Skin of body (tissue), 2 donors: Measurements from ENCODE around the gene CRLF2. TPM values are rescaled to one million over a fixed set of nuclear protein-coding genes. Genes with fewer than 3 reads are reported as not detected.
A peak's percentile ranks its signal among the peaks of the same experiment; 100 is the strongest.
"Not testable (repeated sequence)": the region's sequence is repeated elsewhere in the genome, so short reads cannot be mapped to it uniquely, and the experiment has no call there.

Source experiments
- DNase-seq: peaks from one replicate; lab custom pipeline; 2025; lab: John Stamatoyannopoulos, UW
- total RNA-seq: library from RNA; depleted of rRNA; stranded (reverse); fragments of >200 nt; gene quantifications from one replicate; pipeline ENCODE4 v1.2.3, GENCODE V29; 2014

The CRLF2 gene, protein sequence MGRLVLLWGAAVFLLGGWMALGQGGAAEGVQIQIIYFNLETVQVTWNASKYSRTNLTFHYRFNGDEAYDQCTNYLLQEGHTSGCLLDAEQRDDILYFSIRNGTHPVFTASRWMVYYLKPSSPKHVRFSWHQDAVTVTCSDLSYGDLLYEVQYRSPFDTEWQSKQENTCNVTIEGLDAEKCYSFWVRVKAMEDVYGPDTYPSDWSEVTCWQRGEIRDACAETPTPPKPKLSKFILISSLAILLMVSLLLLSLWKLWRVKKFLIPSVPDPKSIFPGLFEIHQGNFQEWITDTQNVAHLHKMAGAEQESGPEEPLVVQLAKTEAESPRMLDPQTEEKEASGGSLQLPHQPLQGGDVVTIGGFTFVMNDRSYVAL
- total RNA-seq, result 0.49 TPM

DNA sequence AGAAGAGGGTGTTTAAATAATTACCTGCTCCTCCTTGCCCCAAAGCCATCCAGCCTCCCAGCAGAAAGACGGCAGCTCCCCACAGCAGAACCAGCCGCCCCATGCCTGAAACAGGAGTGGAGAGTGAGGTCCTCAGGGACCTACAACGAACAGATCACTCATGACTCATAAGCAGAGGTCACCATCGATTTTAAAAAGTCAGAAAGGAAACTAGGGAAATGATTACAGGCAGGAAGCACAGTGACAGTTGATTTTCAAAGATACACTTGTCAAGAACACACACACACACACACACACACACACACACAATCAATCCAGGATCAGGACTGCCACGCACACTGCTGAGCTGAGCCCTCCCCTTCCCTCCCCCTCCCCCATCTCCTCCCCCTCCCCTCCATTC is at the start of gene CRLF2:
Gene CRLF2 (minus strand): TSS at position 118 of the 400 bp plus-strand sequence. CDS start 15 bp downstream, at position 103.
- DNase-seq, result no peak

DNA sequence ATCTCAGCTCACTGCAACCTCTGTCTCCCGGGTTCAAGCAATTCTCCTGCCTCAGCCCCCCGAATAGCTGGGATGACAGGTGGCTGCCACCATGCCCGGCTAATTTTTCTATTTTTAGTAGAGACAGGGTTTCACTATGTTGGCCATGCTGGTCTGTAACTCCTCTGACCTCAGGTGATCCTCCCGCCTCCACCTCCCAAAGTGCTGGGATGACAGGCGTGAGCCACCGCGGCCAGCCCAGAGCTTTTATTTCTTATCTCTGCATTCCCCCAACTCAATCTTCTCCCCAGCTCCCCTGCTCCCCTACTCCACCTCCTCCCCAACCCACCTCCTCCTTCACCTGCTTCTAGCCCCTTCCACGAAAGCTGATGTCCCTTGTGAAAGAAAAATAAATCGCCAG is 49.3 kb upstream of the CRLF2 start:
- not testable (repeated sequence) for DNase-seq

DNA sequence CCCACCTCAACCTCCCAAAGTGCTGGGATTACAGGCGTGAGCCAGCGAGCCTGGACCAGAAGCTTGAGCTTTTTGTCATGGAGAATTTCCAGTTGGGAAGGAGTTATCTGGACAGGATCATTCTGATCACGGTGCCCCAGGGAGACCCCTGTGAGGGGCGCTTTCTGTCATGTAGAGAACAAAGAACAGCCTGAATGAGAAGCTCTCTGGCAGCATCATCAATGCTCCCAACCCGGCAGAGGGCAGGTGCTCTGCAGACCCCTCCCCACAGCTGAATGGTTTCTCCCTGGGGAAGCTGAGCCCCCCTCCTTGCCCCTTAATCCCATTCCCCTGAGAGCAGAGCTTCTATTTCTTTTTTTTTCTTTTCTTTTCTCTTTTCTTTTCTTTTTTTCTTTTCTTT is 48.8 kb upstream of the CRLF2 start:
- DNase-seq, result no peak

DNA sequence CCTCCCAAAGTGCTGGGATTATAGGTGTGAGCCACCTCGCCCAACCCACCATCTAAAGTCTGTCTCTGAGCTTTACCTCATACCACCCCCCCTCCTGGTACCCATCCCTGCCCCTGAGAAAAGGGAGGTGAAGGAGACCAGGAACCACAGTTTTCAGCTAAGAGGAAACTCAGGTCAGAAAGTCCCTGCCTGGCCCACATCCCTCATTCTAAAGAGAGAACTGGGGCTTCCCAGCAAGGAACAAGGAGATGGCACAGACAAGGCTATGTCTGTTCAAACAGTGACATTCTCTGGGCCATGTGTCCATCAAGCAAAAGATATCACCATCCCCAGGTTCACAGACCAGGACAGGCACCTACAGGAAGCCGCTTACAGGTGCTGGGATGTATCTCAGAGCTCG is 40.4 kb upstream of the CRLF2 start:
- DNase-seq, result no peak

DNA sequence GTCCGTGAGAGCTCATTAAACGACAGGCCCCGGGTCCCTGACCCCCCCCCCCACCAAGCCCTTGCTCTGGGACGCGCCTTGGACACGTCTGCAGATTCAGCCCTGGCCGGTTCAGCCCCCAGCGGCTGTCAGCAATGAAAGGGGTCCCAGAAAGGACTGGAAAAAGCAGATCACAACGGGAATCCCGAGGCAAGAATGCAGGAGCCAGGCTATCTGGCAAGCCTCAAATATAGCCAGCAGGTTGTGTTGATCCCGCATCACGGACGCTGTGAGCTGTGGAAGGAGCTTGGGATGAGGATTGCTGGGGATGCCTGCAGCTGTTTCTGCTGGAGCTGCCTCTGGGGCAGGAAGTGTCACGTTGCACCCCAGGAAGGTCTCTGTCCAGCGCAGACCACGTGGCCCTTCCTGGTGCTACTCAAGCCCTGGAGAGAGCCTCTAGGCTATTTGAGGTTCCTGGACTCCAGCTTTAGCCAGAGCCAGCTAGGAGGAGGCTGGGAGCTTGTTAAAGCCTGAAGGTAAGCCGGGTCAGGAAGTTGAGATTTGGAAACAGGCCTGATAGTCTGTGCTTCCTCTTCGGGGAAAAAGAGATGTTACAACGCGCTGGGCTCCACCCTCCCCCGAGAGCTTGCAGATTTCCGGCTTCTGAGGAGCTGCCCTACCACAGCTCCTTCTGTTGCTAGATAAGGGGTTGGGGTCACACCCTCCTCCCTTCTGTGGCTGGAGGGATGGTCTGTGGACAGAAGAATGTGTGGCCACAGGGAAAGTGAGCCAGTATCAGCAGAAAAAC is 36.8 kb upstream of the CRLF2 start:
- no peak for DNase-seq

DNA sequence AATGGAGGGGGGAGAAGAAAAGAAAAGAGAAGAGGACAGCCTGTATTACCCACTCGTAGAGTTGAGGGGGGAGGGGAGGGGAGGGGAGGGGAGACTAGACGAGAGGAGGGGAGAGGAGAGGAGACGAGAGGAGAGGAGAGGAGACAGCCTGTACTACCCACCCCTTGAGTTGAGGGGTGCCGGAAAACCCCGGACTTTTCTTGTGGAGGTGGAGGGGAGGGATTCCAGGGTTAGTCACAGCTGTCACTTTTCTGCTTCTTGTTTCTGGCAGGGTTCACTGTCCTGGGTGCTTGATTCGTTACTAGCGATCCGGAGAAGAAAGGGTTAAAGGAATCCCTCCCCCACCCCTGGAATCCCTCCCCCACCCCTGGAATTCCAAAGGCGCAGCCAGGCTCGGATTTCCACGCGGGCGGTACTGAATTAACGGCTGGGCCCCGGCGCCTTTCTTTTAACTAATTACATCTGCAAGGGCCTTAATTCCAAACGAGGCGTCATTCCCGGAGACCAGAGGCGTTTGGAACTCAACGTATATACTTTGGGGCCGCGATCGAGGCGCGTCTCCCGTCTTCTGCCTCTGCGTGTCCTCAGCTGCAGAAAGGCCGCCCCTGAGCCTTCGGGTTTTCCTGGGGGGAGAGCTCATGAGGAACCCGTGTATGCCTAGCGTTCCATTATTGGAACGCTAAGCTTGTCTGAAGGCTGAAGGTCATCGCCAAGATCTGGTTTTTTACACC is 36.0 kb upstream of the CRLF2 start:
- peak; percentile 86 for DNase-seq

DNA sequence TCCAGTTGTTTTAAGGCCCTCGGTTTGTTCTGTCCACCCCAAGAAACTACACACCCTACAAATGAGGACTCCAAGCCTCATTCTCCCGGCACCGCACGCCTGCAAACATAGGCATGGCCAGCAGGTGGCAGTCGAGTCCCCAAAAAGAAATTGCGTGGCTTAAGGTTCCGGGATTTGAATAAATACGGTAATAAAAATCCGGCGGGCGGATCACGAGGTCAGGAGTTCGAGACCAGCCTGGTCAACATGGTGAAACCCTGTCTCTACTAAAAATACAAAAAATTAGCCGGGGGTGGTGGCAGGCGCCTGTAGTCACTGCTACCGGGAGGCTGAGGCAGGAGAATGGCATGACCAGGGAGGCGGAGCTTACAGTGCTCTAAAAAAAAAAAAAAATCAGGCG is 34.4 kb upstream of the CRLF2 start:
- DNase-seq, result peak; percentile 65

DNA sequence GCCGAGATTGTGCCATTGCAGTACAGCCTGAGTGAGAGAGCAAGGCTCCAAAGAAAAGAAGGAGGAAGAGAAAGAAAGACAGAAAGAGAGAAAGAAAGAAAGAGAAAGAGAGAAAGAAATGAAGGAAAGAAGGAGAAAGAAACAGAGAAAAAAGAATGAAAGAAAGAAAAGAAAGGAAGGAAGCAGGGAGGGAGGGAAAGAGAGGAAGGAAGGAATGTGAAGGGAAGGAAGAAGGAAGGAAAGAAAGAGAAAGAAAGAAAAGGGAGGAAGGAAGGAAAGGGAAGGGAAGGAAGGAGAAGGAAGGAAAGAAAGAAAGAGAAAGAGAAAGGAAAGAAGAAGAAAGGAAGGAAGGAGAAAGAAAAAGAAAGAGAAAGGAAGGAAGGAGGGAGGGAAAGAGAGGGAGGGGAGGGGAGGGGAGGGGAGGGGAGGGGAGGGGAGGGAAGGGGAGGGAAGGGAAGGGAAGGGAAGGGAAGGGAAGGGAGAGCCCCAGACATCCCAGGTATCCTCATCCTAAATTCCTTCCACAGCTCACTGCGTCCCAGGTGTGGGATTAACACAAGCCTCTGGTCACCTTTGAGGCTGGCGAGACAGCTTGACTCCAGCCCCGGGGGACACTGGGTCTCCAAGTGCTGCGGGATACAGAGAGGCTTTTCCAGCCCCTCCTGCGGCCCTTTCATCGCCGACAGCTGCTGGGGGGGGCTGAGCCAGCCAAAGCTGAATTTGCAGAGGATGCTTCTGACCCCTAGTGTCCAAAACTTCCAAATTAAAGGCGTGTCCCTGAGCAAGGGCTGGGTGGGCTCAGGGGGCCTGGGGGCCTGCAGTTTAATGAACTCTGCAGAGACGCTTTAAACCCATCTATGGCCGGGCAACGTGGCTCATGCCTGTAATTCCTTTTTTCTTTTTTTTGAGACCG is 32.0 kb upstream of the CRLF2 start:
- no peak for DNase-seq

DNA sequence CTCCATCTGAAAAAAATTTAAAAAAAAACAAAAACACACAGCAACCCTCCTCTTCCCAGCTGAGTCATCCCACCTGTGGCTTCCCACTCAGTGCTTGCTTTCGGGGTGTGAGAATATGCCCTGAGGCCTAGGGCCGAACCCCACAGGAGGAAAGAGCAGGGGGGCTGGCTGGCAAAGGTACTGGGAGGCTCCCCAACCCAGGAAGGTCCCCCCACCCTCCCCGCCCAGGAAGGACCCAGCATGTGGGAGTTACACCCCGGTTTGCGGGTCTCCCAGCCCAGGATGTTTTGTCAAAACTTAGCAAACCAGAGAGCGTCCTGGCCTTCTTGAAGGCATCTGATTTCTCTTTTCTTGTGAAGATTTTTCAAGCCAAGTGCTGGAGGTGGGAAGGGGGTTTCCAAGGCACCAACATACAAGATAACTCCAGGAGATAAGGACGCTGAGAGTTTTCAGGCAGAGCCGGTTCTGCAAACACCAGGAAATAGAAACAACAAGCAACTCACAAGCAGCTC is 30.5 kb upstream of the CRLF2 start:
- DNase-seq, result no peak

DNA sequence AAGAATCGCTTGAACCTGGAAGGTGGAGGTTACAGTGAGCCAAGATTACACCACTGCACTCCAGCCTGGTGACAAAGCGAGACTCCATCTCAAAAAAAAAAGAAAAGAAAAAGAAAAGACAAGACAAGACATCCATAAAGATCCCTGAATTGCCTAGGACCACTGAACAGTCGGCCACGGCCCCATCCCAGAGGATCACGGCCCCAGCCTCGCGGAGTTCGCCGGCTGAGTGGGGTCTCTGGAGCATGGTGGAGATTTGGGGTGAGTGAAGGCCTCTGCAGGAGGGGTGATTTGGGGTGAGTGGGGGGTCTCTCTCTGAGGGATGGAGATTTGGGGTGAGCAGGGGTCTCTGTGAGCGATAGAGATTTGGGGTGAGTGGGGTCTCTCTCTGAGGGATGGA is 28.1 kb upstream of the CRLF2 start:
- not testable (repeated sequence) for DNase-seq

DNA sequence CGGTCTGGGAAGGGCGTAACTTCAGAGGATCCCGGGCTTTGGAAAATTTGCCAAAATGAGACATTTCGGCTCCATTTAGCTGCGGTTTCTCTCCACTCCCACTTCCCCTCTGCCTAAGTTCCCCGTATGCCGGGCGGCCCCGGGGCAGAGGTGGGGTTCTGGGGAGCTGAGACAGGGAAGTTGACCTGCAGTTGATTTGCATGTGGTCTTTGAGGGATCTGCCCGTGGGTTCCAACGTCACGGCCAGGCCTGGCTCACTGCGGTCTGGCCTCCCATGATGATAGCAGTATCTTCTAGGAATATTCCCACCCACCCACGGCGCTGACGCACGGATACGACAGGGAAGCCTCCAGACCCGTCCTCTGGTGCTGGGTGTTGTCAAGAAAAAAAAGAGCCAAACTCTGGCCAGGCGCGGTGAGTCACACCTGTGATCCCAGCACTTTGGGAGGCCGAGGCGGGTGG is 27.3 kb upstream of the CRLF2 start:
- no peak for DNase-seq

DNA sequence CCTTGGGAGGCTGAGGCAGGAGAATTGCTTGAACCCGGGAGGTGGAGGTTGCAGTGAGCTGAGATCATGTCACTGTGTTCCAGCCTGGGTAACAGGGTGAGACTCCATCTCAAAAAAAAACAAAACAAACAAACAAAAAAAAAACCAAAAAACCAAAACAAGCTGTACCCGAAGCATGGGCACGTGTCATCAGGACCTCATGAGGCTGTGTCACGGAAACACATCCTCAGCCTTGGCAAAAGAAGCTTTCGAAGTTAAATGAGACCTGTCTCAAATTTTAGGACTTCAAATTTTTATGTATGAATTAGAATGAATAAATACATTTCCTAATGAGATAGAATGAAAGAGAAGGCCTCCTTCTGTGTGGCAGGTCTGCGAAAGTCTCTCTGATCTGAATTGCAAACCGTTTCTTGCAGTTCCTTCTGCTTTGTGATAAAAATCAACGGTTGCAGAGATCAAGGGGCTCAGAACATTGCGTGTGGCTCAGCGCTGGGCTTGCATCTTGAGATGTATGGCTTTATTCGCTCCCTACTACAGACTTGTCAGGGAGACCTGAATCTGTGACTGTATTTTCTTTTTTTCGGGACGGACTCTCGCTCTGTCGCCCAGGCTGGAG is 19.5 kb upstream of the CRLF2 start:
- DNase-seq, result no peak

DNA sequence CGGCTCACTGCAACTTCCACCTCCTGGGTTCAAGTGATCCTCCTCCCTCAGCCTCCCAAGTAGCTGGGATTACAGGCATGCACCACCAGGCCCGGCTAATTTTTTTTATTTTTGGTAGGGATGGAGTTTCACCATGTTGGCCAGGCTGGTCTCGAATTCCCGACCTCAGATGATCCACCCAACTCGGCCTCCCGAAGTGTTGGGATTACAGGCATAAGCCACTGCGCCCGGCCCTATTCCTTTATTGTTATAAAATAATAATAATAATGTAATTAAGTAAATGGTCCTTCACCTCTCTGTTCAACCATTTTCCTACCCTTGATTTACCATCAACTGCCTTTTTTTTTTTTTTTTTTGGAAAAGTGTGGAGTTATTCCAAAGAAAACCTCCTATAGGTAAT is 15.7 kb upstream of the CRLF2 start:
- not testable (repeated sequence) for DNase-seq

DNA sequence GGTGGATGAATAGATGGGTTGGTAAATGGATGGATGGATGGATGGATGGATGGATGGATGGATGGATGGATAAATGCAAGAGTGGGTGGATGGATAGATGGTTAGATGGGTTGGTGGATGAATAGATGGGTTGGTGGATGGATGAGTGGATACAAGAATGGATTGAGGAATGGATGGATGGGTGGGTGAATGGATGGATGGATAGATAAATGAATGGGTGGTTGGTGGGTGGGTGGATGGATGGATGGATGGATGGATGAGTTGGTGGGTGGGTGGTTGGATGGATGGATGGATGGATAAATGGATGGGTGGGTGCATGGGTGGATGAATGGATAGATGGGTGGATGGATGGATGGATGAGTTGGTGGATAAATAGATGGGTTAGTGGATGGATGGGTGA is 13.8 kb upstream of the CRLF2 start:
- no peak for DNase-seq

DNA sequence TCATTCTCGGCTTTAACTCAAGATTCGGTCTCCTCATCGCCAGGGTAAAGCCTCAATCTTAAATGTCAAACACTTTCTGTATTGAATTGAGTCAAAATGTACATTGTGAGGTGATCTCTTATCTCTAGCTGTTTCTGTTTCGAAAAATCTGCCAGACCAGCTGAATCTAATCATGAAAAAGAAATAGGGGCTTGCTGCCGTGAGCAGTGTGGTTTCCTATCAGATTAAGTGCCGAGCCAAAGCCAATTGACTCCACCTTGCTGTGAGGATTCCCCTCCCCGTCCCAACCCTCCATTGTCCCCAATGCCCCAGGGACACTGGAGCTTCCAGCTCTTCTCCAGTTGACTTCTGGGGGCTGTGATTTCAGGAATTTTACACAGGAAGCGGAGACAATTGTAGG is 12.5 kb upstream of the CRLF2 start:
- DNase-seq, result no peak

DNA sequence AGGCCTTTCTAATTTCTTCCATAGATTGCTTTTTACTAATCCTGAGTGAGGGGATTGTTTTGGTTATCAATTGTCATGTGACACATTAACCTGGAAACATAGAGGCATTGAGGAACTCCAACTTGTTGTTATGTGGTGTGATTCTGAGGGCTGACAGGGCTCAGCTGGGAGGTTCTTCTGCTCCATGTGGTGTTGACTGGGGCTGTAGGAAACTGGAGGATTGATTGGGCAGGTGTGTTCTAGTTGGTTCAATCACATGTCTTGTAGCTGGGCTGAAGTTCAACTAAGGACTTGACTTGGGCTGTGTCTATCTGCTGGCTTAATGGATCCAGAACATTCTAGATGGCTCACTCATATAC is 10.8 kb upstream of the CRLF2 start:
- DNase-seq, result no peak

DNA sequence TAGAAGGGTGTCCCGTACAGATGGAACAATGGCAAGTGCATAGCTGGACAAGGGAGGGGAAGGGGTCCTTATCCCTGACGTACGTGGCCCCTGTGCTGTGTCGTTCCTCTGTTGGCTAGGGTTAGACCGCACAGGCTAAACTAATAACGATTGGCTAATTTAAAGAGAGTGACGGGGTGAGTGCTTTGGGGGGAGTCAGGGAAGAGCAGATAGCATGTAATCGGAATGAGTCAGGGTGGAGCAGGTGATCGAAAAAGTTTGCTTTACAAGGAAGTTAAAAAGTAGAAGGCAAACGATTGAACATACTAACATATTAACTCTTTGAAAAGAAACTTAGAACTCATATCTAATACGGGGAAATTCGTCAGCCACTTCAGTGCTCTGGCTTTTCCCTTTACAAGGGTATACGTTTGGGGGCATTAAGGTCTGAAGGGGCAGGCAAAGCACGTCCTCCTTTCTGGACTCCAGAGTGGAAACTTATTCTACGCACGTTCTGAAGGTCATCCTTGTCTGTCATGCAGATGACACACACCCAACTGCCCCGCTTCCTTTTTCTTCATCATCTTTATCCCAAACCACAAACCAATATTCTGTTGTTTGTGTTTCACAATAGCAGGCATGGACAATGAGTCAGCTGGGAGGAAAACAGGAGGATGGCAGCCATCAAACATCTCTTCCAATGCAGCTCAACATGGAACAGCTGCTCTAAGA is 10.2 kb upstream of the CRLF2 start:
- no peak for DNase-seq

DNA sequence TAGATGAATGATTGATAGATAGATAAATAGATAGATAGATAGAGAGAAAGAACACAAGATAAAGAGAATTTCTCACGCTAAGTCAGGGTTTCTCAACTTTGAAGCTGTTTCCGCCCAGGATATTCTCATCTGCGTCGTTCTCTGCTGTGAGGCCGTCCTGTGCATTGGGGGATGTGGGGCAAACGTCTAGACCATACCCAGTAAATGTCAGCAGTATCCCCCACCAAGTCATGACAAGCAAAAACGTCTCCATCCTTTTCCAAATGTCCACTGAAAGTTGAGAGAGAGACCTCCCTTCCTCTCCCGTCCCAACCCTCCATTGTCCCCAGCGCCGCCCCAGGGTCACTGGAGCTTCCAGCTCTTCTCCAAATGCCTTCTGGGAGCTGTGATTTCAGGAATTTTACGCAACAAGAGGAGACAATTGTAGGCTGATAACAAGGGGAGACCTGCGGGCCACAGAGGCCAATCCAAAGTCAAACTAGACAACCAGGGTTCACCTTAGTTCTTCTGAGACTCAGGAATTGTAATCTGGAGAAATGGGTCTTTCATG is 8.9 kb upstream of the CRLF2 start:
- no peak for DNase-seq

DNA sequence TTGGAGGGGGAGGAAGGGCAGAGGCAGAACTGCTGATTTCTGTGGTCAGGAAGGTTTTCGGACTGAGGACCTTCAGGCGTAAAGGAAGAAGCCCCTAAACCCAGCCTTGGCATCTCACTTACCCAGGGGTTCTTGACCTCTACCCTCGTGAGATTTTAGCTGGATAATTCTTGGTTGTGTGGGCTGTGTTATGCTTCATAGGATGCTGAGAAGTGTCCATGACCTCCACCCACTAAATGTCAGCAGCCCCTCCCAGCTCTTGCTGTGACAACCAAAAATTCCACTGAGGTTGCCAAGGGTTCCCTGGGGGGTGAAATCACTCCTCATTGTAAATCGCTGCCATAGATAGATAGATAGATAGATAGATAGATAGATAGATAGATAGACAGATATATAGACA is 5.8 kb upstream of the CRLF2 start:
- no peak for DNase-seq
